G401 (cell line): Measurements from ENCODE around the gene USP34. TPM values are rescaled to one million over a fixed set of nuclear protein-coding genes. Genes with fewer than 3 reads are reported as not detected.
A peak's percentile ranks its signal among the peaks of the same experiment; 100 is the strongest.
"Not testable (repeated sequence)": the region's sequence is repeated elsewhere in the genome, so short reads cannot be mapped to it uniquely, and the experiment has no call there.

Experiments used
- DNase-seq: peaks from one replicate; pipeline ENCODE4 v3.0.0-alpha.2; 2015; ENCODE audit warnings: low spot score
- in situ Hi-C: cut with HindIII; loops from 2 replicates; pipeline ENCODE4 v1.10.0; 2016; ENCODE audit warnings: low sequenced_read_pairs, mixed read lengths
- total RNA-seq: library from RNA; depleted of rRNA; stranded (reverse); fragments of >200 nt; shearing (Covaris generic); gene quantifications from 2 replicates; pipeline ENCODE4 v1.2.3, GENCODE V29; 2014; rRNA removed

The USP34 gene, protein sequence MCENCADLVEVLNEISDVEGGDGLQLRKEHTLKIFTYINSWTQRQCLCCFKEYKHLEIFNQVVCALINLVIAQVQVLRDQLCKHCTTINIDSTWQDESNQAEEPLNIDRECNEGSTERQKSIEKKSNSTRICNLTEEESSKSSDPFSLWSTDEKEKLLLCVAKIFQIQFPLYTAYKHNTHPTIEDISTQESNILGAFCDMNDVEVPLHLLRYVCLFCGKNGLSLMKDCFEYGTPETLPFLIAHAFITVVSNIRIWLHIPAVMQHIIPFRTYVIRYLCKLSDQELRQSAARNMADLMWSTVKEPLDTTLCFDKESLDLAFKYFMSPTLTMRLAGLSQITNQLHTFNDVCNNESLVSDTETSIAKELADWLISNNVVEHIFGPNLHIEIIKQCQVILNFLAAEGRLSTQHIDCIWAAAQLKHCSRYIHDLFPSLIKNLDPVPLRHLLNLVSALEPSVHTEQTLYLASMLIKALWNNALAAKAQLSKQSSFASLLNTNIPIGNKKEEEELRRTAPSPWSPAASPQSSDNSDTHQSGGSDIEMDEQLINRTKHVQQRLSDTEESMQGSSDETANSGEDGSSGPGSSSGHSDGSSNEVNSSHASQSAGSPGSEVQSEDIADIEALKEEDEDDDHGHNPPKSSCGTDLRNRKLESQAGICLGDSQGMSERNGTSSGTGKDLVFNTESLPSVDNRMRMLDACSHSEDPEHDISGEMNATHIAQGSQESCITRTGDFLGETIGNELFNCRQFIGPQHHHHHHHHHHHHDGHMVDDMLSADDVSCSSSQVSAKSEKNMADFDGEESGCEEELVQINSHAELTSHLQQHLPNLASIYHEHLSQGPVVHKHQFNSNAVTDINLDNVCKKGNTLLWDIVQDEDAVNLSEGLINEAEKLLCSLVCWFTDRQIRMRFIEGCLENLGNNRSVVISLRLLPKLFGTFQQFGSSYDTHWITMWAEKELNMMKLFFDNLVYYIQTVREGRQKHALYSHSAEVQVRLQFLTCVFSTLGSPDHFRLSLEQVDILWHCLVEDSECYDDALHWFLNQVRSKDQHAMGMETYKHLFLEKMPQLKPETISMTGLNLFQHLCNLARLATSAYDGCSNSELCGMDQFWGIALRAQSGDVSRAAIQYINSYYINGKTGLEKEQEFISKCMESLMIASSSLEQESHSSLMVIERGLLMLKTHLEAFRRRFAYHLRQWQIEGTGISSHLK (N-terminal part only)
- total RNA-seq, result 99.4 and 117 TPM in 2 replicates

DNA sequence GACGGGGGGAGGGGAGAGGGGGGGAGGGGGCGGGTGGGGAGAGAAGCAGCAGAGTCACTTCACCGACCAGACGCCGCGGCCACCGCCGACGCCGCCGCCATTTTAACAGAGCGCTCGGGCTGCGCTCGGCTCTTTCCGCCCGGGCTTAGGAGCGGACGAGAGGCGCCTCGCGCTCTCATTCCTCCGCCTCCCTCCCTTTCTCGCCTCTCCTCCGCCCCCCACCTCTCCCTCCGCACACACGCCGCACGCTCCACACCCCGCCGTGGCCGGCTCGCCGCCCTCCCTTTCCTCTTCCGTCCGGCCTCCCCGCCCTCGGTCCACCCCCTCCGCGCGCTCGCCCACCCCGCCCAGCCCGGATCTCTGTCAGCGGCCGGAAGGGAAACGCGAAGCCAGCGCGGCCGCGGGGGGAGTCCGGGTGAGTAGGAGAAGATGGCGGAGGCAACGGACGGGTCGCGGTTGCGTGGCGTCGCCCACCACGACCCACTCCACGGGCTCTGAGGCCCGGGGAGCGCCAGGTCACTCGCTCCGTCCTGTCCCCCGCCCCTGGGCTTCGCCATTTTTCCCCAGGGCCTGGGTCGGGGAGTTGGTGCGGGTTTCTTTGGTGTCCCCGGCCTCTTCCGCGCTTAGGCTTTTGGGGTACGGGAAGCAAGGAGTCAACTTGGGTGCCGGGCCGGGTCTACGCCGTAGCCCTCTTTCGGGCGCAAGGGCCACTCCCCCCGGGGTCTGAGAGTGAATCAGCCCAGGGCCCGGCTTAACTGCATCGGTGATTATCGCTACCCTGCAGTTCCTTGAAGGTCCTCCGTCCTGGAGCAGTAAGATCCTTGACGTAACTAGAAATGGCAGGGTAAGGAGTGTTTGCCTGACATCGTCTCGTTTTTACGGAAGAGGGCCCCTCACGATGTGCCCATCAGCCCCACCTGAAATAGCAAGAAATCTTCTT, at the start of gene USP34:
Gene USP34, minus strand, starts transcription at position 123 of the 940 bp plus-strand sequence. CDS start 395 bp downstream, outside the sequence.
- in situ Hi-C loops, result no loop called here
- DNase-seq, result peak; percentile 96

DNA sequence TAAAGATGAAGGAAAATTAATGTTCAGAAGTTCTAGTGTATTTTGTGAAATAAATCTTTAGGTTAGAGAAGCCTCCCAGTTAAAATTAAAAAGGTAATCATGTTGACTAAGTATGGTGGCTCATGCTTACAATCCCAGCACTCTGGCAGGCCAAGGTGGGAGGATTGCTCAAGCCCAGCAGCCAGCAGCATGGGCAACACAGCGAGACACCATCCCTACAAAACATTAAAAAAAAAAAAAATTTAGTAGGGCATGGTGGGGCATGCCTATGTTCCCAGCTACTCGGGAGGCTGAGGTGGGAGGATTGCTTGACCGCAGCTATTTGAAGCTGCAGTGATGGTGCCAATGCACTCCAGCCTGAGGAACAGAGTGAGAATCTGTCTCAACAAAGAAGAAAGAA, 49.4 kb upstream of the USP34 start:
- in situ Hi-C loops, result no loop called here
- DNase-seq, result no peak

DNA sequence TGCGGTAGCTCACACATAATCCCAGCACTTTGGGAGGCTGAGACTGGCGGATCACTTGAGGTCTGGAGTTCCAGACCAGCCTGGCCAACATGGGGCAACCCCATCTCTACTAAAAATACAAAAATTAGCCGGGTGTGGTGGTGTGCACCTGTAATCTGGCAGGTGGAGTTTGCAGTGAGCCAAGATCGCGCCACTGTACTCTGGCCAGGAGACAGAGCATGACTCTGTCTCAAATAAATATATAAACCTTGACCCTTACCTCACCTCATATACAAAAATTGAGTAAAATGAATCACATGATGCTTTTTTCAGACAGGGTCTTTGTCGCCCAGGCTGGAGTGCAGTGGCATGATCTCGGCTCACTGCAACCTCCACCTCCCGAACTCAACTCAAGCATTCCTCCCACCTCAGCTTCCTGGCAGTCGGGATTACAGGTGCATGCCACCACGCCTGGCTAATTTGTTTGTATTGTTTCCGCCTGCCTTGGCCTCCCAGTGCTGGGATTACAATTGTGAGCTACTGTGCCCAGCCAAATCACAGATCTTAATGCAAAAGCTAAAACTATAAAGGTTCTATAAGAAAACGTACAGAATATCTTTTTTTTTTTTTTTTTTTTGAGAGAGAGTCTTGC, 42.0 kb upstream of the USP34 start:
- in situ Hi-C loops, result no loop called here
- DNase-seq, result peak; percentile 41

DNA sequence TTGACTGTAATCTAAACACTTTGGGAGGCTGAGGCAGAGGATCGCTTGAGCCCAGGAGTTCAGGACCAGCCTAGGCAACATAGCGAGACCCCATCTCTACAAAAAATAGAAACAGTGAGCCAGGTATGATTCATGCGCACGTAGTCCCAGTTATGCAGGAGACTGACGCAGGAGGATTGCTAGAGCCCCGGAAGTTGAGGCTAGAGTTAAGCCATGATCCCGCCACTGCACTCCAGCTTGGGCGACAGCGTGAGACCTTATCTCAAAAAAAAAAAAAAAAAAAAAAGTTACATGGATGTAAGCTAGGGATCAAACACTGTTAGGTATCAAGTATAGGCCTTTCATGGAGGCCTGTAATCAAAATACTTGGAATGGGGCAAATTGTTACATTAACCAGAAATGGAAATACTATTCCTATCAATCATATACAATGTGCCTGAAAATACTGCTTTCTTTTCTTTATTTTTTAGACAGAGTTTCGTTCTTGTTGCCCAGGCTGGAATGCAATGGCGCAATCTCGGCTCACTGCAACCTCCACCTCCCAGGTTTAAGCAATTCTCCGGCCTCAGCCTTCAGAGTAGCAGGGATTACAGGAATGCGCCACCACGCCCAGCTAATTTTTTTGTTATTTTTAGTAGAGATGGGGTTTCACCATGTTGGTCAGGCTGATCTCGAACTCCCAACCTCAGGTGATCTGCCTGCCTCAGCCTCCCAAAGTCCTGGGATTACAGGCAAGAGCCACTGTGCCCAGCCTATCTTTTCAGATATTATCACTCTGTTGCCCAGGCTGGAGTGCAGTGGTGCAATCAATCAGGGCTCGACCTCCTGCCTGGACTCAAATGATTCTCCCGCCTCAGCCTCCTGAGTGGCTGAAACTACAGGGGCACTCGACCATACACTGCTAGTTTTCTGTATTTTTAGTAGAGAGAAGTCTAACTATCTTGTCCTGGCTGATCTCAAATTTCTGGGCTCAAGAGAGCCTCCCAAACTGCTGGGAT, 40.1 kb upstream of the USP34 start:
- in situ Hi-C loops, result no loop called here
- no peak for DNase-seq

DNA sequence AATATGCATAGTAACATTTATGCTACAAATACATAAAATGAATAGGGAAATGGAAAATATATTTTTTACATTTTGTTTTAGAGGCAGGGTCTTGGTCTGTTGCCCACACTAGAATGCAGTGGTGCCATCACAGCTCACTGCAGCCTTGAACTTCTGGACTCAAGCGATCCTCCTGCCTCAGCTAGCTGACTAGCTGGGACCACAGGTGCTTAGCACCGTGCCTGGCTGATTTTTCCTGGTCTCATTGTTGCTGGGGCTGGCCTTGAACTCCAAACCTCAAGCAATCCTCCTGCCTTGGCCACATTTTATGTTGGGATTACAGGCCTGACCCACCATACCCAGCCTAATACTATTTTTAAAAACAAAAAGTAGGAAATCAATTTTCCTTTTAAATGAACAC, 34.1 kb upstream of the USP34 start:
- in situ Hi-C loops, result no loop called here
- no peak for DNase-seq

DNA sequence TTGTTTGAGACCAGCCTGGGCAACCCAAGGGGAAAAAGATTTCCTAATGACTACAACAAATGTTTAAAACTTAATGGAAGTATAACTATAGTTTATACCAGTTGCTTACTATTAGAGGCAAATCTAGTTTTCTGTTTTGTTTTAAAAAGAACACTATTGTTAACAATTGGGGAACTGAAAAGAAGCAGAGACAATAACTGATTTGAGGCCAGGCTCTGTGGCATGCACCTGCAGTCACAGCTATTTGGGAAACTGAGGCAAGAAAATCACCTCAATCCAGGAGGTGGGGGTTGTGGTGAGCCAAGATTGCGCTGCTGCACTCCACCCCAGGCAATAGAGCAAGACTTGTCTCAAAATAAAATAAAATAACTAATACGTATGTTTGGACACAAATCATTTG, 28.2 kb upstream of the USP34 start:
- in situ Hi-C loops, result no loop called here
- DNase-seq, result no peak

DNA sequence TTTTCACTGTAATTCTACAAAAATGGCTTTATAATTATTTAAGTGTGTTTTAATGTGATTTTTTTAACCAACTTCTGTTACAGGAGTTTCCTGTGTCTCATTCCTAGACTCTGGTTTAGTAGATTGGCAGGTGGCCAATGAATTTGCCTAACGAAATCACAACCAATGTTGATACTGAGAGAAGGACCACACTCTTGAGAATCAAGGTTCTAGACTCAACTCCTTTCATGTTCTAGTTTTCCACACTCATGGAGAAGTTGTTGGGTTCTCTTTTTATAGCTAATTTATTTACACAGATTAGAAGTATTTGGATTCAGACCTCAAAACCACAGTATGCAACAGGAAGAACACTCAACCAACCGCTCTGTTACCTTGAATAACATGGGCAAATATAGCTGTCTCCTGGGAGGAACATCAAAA, 22.6 kb upstream of the USP34 start:
- in situ Hi-C loops, result no loop called here
- DNase-seq, result no peak

DNA sequence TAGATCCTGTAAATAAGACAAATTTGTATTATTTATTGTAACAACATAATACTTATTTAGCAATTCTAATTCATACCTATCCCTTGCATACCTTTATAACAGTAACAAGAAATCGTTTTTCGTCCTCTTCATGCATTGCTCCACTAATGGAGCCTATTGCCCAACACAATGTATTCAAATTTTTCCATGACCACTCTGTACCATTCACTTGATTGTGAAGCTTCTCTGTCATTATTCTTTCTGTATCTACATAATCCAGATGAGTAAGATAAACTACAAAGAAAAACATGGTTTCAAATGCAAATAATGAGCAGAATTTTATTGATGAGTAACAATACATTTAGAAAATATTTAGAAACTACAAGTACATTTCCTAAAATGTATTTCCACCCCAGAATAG, 21.6 kb upstream of the USP34 start:
- DNase-seq, result no peak
- in situ Hi-C loops, result no loop called here

DNA sequence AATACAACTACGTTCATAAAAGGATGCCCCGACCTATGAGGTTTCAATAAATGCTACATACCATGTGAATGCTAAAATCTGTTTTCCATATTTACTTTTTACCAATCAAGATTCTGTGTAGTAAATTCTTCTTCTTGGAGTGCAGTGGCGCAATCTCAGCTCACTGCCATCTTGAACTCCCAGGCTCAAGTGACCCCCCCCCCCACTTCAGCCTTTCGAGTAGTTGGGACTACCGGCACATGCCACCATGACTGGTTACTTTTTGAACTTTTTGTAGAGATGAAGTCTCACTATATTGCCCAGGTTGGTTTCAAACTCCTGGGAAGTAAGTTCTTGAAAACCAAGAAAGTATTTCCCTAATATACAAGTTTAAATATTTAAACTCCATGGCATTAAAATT, 14.4 kb upstream of the USP34 start:
- no peak for DNase-seq
- in situ Hi-C loops, result no loop called here

DNA sequence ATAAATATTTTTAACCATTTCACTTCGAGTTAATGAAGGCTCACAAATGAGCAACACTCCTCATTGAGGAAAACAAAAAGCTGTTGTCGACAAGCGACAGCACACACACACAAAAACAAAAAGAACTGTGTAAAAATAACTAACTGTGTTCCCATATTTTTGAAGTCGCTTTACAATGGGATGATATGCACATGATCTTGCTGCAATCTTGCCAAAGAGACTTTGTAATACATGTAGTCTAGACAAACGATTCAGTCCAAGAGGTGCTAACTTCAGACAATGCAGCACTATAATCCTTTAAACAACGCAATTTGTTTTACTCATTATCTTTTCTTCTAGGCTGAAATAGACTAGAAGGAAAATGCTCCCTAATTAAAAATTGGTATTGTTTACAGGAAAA, 7.2 kb upstream of the USP34 start:
- DNase-seq, result no peak
- in situ Hi-C loops, result no loop called here

DNA sequence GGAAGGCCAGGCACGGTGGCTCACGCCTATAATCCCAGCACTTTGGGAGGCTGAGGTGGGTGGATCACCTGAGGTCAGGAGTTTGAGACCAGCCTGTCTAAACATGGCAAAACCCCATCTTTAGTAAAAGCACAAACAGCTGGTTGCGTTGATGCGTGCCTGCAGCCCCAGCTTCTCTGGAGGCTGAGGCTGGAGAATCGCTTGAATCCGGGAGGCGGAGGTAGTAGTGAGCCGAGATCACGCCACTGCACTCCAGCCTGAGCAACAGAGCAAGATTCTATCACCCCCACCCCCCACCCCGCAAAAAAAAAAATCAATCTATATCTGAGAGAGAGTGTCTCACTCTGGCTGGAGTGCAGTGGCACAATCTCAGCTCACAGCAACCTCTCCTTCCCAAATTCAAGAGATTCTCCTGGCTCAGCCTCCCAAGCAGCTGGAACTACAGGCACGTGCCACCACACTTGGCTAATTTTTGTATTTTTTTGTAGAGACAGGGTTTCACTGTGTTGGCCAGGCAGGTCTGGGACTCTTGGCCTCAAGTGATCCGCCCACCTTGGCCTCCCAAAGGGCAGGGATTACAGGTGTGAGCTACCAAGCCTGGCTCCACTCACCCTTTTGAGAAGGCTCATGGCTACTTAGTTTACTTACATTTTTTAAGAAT, 6.2 kb upstream of the USP34 start:
- in situ Hi-C loops, DNase-seq: not testable (repeated sequence)

DNA sequence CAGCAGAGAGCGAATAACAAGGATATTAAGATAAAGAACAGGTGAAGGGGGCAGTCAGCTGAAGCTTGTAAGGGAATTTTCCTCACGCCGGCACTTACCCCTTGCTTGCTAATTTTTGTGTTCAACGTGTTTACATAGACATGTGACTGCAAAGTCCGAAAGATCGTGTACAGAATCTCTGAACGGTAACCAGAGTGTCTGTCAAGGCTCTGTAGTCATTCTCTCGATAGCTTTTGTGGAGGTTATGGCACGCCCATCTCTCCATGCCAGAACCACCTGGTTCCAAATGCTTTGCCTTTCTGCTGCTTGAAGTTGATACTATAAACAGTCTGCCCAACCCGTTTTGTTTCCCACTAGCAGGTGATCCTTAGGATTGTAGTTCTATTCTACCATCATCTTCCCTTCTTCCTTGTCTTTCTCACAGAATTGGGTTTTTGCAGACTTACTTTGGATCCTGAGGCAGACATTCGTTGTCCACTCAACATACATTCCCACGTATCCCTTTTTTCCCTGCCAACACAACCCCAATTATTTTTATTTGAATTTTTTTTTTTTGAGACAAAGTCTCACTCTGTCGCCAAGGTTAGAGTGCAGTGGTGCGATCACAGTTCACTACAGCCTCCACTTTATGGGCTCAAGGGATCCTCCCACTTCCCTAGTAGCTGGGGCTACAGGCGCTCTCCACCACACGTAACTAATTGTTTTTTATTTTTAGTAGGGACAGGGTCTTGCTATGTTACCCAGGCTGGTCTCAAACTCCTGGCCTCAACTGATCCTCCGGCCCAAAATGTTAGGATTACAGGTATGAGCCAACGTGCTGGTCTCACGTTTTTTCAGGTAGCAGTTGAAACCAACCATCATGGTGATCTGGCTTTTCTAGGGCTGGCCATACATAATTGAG, 1.3 kb upstream of the USP34 start:
- in situ Hi-C loops, result no loop called here
- peak; percentile 61 for DNase-seq

DNA sequence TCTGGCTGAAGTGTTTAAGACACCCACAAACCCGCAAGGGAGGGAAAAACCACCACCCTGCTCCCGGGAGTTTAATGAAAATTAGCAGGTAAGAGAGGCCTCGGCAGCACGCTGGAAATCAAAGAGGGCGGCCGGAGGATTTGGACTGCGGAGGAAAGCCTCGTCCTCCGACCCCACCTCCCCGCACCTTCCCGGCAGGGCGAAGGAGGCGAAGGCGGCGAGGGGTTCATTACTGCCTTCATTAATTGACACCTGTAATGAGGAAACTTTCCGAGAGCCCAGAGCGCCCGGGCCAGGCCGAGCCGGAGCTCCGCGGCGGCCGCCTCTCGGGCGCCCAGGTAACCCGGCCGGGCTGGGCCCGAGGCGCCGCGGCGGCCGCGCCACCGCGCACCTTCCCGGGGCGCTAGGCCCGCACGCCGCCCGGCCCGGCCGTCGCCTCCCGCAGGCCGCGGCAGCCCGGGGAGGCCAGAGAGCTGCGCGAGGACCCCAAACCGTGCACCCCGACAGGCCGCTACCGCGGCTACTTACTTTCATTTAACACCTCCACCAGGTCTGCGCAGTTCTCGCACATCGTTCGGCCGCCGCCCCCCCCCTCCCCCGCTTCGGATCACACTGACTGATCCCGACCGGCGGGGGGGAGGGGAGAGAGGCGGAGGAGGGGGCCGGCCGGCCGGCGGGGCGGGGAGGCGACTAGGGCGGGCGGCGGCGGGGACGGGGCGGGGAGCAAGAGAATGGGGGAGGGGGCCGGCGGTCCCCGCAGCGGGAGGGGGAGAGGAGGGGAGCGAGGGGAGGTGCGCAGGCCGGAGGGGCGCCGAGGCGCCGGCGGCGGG, 550 bp downstream of the USP34 start:
- in situ Hi-C loops, result no loop called here
- peak; percentile 72 for DNase-seq

DNA sequence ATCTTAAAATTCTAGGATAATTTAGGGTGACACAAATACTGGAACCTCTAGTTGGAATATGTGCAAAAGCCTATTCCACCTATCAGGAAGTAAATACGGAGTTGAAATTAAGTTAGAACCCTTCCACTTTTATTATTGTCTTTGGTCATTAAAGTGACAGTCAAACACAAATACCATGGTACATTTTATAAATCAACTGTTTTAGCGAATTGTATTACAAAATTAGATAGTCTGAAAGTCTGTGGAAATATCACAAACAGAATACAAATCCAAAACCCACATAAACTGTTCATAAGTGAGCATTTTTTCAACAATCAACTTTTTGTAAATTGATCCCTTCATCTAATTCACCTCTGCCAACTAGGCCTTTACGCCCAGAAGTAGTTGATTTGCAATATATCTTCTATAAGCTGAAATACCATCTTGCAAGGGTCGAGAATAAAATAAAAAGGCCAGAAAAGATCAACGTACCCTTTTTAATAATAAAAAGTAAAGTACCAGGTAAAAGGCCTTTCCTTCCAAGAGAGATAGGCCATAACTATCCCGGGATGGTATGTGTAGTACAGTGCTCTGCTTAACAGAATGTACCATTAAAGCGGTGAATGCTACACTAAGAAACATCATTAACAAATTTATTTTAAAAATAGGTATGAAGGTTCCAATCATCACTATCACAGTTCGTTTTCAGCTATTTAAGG, 1.3 kb downstream of the USP34 start:
- no peak for DNase-seq
- in situ Hi-C loops, result no loop called here
